ENCODE data around the gene APOF. TPM values are rescaled to one million over a fixed set of nuclear protein-coding genes. Genes with fewer than 3 reads are reported as not detected.
A peak's percentile ranks its signal among the peaks of the same experiment; 100 is the strongest.

Gene APOF
- total and polyA plus RNA-seq, 2 of the 13 experiments (the other 11 are each of a cell fraction or from before 2014, with no cell fraction given): 3.3 to 23.9 TPM

DNA sequence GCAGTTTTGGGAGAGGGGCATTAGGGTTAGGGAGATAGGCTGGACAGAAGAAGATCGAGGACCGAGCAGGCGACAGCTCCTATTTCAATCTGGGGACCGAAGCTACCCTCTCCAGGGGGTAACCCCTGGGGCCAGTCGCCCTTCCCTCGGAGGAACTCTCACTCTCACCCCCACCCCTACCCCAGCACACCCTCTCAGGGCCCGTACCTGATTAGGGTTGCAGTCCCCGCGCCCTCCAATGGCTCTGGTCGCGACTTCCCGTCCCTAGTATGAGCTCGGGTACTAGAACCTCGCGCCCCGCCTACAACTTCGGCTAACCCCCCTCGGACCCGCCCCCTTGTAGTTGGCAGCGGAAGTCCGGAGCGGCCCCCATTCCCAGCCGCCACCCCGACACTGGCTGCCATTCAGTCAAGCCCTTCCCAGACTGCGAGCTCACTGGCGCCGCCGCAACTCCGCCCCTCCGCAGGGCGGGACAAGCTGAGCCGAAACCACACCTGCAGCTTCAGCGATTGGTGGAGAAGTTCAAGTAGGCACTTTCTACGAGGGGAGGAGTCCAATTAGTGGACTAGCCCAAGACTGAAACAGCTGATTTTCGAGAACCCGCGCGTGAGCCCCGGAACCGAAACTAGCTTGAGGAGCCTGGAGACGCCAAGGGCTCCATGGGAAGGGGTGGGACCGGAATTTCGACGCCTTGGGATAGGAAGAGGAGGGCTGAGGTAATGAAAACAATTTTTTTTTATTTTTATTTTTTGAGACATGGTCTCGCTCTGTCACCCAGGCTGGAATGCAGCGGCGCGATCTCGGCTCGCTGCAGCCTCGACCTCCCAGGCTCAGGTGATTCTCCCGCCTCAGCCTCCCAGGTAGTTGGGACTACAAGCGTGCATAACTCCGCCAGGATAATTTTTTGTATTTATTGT, 2.5 kb downstream of the APOF start, which contains the start of gene STAT2 (continued):
- peak; percentile 44; the same call in 1 of the 2 replicates for TF ChIP-seq NFKB2 (CRISPR knock-in tag; IDR thresholded peaks at IDR 0.05; ENCODE audit: borderline replicate concordance)
- TF ChIP-seq ZNF605 (CRISPR knock-in tag; IDR thresholded peaks at IDR 0.05): peak; percentile 61; the same call in 1 of the 2 replicates
- TF ChIP-seq ZFP1 (CRISPR knock-in tag; IDR thresholded peaks at IDR 0.05): 0 out of 2 replicates have a peak, but pooled peaks have one; percentile 15
- TF ChIP-seq TARDBP (CRISPR knock-in tag; IDR thresholded peaks at IDR 0.05): peak; percentile 24
- TF ChIP-seq, protein P1, sequence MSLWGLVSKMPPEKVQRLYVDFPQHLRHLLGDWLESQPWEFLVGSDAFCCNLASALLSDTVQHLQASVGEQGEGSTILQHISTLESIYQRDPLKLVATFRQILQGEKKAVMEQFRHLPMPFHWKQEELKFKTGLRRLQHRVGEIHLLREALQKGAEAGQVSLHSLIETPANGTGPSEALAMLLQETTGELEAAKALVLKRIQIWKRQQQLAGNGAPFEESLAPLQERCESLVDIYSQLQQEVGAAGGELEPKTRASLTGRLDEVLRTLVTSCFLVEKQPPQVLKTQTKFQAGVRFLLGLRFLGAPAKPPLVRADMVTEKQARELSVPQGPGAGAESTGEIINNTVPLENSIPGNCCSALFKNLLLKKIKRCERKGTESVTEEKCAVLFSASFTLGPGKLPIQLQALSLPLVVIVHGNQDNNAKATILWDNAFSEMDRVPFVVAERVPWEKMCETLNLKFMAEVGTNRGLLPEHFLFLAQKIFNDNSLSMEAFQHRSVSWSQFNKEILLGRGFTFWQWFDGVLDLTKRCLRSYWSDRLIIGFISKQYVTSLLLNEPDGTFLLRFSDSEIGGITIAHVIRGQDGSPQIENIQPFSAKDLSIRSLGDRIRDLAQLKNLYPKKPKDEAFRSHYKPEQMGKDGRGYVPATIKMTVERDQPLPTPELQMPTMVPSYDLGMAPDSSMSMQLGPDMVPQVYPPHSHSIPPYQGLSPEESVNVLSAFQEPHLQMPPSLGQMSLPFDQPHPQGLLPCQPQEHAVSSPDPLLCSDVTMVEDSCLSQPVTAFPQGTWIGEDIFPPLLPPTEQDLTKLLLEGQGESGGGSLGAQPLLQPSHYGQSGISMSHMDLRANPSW (CRISPR knock-in tag; IDR thresholded peaks at IDR 0.05; ENCODE audit: borderline replicate concordance): no peak
- TF ChIP-seq SOX6 (IDR thresholded peaks at IDR 0.05): no peak
- peak; percentile 44 for TF ChIP-seq SOX6 (CRISPR knock-in tag; IDR thresholded peaks at IDR 0.05)
- peak; percentile 33; the same call in 1 of the 2 replicates for TF ChIP-seq HNF4A (CRISPR knock-in tag; IDR thresholded peaks at IDR 0.05)
- TF ChIP-seq RAD21 (CRISPR knock-in tag; IDR thresholded peaks at IDR 0.05): peak; percentile 19; the same call in 1 of the 2 replicates
- peak; percentile 57 for TF ChIP-seq AGO1 (IDR thresholded peaks at IDR 0.05; ENCODE audit: low read depth, low read length, poor library complexity, severe bottlenecking)
- no peak for TF ChIP-seq SUZ12 (IDR thresholded peaks at IDR 0.05; ENCODE audit: low read depth, low read length)
- peak; percentile 75 for TF ChIP-seq HOXA3 (CRISPR knock-in tag; IDR thresholded peaks at IDR 0.05)
- TF ChIP-seq, protein P2, sequence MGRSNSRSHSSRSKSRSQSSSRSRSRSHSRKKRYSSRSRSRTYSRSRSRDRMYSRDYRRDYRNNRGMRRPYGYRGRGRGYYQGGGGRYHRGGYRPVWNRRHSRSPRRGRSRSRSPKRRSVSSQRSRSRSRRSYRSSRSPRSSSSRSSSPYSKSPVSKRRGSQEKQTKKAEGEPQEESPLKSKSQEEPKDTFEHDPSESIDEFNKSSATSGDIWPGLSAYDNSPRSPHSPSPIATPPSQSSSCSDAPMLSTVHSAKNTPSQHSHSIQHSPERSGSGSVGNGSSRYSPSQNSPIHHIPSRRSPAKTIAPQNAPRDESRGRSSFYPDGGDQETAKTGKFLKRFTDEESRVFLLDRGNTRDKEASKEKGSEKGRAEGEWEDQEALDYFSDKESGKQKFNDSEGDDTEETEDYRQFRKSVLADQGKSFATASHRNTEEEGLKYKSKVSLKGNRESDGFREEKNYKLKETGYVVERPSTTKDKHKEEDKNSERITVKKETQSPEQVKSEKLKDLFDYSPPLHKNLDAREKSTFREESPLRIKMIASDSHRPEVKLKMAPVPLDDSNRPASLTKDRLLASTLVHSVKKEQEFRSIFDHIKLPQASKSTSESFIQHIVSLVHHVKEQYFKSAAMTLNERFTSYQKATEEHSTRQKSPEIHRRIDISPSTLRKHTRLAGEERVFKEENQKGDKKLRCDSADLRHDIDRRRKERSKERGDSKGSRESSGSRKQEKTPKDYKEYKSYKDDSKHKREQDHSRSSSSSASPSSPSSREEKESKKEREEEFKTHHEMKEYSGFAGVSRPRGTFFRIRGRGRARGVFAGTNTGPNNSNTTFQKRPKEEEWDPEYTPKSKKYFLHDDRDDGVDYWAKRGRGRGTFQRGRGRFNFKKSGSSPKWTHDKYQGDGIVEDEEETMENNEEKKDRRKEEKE (IDR thresholded peaks at IDR 0.05): no peak
- peak; percentile 75 for TF ChIP-seq POLR2G (IDR thresholded peaks at IDR 0.05; ENCODE audit: low read depth, low read length)
- no peak for TF ChIP-seq ZNF24 (IDR thresholded peaks at IDR 0.05)
- TF ChIP-seq TEAD2 (CRISPR knock-in tag; IDR thresholded peaks at IDR 0.05): no peak
- no peak for TF ChIP-seq NONO (IDR thresholded peaks at IDR 0.05)
- TF ChIP-seq NONO (CRISPR knock-in tag; conservative IDR thresholded peaks at IDR 0.05): peak; percentile 56; the same call in 1 of the 2 replicates
- peak; percentile 44 for TF ChIP-seq GATAD2A (CRISPR knock-in tag; IDR thresholded peaks at IDR 0.05)
- TF ChIP-seq, protein P3, sequence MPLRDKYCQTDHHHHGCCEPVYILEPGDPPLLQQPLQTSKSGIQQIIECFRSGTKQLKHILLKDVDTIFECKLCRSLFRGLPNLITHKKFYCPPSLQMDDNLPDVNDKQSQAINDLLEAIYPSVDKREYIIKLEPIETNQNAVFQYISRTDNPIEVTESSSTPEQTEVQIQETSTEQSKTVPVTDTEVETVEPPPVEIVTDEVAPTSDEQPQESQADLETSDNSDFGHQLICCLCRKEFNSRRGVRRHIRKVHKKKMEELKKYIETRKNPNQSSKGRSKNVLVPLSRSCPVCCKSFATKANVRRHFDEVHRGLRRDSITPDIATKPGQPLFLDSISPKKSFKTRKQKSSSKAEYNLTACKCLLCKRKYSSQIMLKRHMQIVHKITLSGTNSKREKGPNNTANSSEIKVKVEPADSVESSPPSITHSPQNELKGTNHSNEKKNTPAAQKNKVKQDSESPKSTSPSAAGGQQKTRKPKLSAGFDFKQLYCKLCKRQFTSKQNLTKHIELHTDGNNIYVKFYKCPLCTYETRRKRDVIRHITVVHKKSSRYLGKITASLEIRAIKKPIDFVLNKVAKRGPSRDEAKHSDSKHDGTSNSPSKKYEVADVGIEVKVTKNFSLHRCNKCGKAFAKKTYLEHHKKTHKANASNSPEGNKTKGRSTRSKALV (CRISPR knock-in tag; IDR thresholded peaks at IDR 0.05): 0 out of 2 replicates have a peak, but pooled peaks have one; percentile 24
- TF ChIP-seq PITX1 (CRISPR knock-in tag; IDR thresholded peaks at IDR 0.05): peak; percentile 74; the same call in 1 of the 2 replicates
- peak; percentile 46 for TF ChIP-seq ZNF883 (CRISPR knock-in tag; IDR thresholded peaks at IDR 0.05; ENCODE audit: not compliant biosample characterization)
- peak; percentile 94 for TF ChIP-seq SP4 (CRISPR knock-in tag; IDR thresholded peaks at IDR 0.05)
- TF ChIP-seq HDAC1 (CRISPR knock-in tag; IDR thresholded peaks at IDR 0.05): peak; percentile 73
